A673 (cell line): ENCODE results near the gene KRTAP9-1. TPM values are rescaled to one million over a fixed set of nuclear protein-coding genes. Genes with fewer than 3 reads are reported as not detected.

ENCODE experiments used
- total RNA-seq: library from RNA; stranded (reverse); gene quantifications from 2 replicates; pipeline ENCODE4 v1.2.3, GENCODE V29; 2021

The KRTAP9-1 gene
- total RNA-seq, 1 experiment from 2014 or later: not detected

Other genes with a start within 250 kb of the KRTAP9-1 start
- not detected in 2 replicates for gene KRT39, start 222.9 kb upstream of the KRTAP9-1 start, total RNA-seq
- gene KRT40, start 205.6 kb upstream of the KRTAP9-1 start, total RNA-seq: 0.98 and 1.1 TPM in 2 replicates
- not detected in 2 replicates for gene KRTAP3-3, start 195.7 kb upstream of the KRTAP9-1 start, total RNA-seq
- not detected in 2 replicates for gene KRTAP3-2, start 190.0 kb upstream of the KRTAP9-1 start, total RNA-seq
- not detected in 2 replicates for gene KRTAP3-1, start 180.8 kb upstream of the KRTAP9-1 start, total RNA-seq
- gene KRTAP1-5, start 162.7 kb upstream of the KRTAP9-1 start, total RNA-seq: not detected in 2 replicates
- not detected in 2 replicates for gene KRTAP1-4, start 159.7 kb upstream of the KRTAP9-1 start, total RNA-seq
- not detected in 2 replicates for gene KRTAP1-3, start 155.0 kb upstream of the KRTAP9-1 start, total RNA-seq
- not detected in 2 replicates for gene KRTAP1-1, start 148.4 kb upstream of the KRTAP9-1 start, total RNA-seq
- not detected in 2 replicates for gene KRTAP2-1, start 142.6 kb upstream of the KRTAP9-1 start, total RNA-seq
- not detected in 2 replicates for gene KRTAP2-2, start 134.7 kb upstream of the KRTAP9-1 start, total RNA-seq
- gene KRTAP2-3, start 129.8 kb upstream of the KRTAP9-1 start, total RNA-seq: not detected in 2 replicates
- gene KRTAP2-4, start 124.0 kb upstream of the KRTAP9-1 start, total RNA-seq: not detected in 2 replicates
- not detected in 2 replicates for gene KRTAP4-7, start 105.7 kb upstream of the KRTAP9-1 start, total RNA-seq
- gene KRTAP4-8, start 91.7 kb upstream of the KRTAP9-1 start, total RNA-seq: not detected in 2 replicates
- not detected in 2 replicates for gene KRTAP4-16, start 87.7 kb upstream of the KRTAP9-1 start, total RNA-seq
- 1.0 and 1.2 TPM in 2 replicates for gene KRTAP4-9, start 84.5 kb upstream of the KRTAP9-1 start, total RNA-seq
- gene KRTAP4-11, start 71.5 kb upstream of the KRTAP9-1 start, total RNA-seq: not detected in 2 replicates
- not detected in 2 replicates for gene KRTAP4-12, start 65.7 kb upstream of the KRTAP9-1 start, total RNA-seq
- not detected in 2 replicates for gene KRTAP4-6, start 49.3 kb upstream of the KRTAP9-1 start, total RNA-seq
- gene KRTAP4-5, start 40.1 kb upstream of the KRTAP9-1 start, total RNA-seq: not detected in 2 replicates
- gene KRTAP4-4, start 29.1 kb upstream of the KRTAP9-1 start, total RNA-seq: not detected in 2 replicates
- gene KRTAP4-3, start 21.7 kb upstream of the KRTAP9-1 start, total RNA-seq: not detected in 2 replicates
- not detected in 2 replicates for gene KRTAP4-2, start 11.7 kb upstream of the KRTAP9-1 start, total RNA-seq
- gene KRTAP4-1, start 5.0 kb upstream of the KRTAP9-1 start, total RNA-seq: not detected in 2 replicates
- gene KRTAP9-2, start 36.8 kb downstream of the KRTAP9-1 start, total RNA-seq: not detected in 2 replicates
- gene KRTAP9-3, start 42.6 kb downstream of the KRTAP9-1 start, total RNA-seq: not detected in 2 replicates
- gene KRTAP9-8, start 48.1 kb downstream of the KRTAP9-1 start, total RNA-seq: not detected in 2 replicates
- not detected in 2 replicates for gene KRTAP9-4, start 59.8 kb downstream of the KRTAP9-1 start, total RNA-seq
- not detected in 2 replicates for gene KRTAP9-9, start 65.5 kb downstream of the KRTAP9-1 start, total RNA-seq
- gene KRTAP9-6, start 75.5 kb downstream of the KRTAP9-1 start, total RNA-seq: not detected in 2 replicates
- not detected in 2 replicates for gene KRTAP9-7, start 85.8 kb downstream of the KRTAP9-1 start, total RNA-seq
- not detected in 2 replicates for gene KRTAP29-1, start 113.0 kb downstream of the KRTAP9-1 start, total RNA-seq
- gene KRTAP16-1, start 119.4 kb downstream of the KRTAP9-1 start, total RNA-seq: not detected in 2 replicates
- gene KRTAP17-1, start 125.8 kb downstream of the KRTAP9-1 start, total RNA-seq: not detected in 2 replicates
- gene KRT33A, start 160.9 kb downstream of the KRTAP9-1 start, total RNA-seq: not detected in 2 replicates
- not detected in 2 replicates for gene KRT33B, start 179.9 kb downstream of the KRTAP9-1 start, total RNA-seq
- not detected in 2 replicates for gene KRT34, start 192.4 kb downstream of the KRTAP9-1 start, total RNA-seq
- not detected in 2 replicates for gene KRT31, start 207.7 kb downstream of the KRTAP9-1 start, total RNA-seq
- not detected in 2 replicates for gene KRT37, start 234.7 kb downstream of the KRTAP9-1 start, total RNA-seq